GM18517 (cell line): ENCODE measurements around the gene VEPH1.

Source experiments
- ATAC-seq: cut with Tn5 transposase; IDR thresholded peaks from one replicate; pipeline ENCODE4 v1.9.1; 2021; ENCODE audit warnings: mild to moderate bottlenecking, moderate library complexity; ENCODE audit not compliant: unreplicated experiment

The VEPH1 gene

DNA sequence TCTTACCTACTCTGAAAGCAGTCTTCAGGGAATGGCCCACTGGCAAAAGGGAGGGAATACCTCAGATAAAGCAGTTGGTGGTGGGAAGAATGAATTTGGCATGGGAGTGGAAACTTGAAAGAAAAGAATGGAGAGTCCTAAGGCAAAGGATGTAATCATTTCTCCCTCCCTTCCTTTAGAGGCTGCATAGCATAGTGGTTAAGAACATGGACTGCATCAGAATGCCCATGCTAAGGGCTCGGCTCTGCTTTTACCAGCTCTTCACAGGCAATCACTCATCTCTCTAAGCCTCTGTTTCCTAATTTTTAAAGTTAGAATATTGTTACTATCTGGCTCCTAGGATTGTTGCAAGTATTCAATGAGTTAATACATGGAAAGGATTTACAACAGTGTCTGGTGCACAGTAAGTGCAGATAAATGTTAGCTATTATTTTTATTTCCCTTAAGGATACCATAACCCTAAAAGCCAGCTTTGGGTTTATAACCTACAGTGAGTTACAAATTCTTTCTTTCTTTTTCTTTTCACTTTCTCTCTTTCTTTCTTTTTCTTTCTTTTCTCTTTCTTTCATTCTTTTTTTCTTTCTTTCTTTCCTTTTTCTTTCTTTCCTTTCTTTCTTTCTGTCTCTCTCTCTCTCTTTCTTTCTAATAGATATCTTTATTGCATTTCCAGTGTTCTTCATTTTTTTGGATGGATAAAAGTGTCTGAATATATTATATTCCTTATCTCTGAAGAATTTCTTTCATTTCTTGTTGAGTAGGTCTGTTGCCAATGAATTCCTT, 23.6 kb downstream of the VEPH1 start:
- no peak for ATAC-seq

GRCh38 chr3:157477441-157477840, 25.8 kb downstream of the VEPH1 start:
- ATAC-seq = no peak

DNA sequence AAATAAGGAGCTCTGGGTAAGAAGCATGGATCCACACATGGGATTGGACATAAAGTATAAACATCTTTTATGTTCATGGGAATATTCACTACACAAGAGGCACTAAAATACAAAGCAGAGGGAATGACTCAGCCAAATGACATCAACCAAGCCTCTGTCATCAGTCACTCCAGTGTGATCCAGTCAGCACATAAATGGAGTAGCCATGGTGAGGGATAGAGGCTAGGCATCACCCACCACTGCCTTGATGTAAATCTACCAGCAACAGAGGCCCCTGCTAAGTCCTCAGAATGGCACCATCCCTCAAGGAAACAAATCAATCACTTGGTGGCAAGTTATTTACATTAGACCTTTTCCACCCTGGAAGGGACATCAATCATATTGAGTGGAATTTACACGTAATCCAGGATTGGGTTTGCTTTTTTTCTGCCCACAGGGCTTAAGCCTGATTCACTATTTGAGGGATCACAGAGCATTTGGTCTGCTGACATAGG, 27.2 kb downstream of the VEPH1 start:
- no peak for ATAC-seq

DNA sequence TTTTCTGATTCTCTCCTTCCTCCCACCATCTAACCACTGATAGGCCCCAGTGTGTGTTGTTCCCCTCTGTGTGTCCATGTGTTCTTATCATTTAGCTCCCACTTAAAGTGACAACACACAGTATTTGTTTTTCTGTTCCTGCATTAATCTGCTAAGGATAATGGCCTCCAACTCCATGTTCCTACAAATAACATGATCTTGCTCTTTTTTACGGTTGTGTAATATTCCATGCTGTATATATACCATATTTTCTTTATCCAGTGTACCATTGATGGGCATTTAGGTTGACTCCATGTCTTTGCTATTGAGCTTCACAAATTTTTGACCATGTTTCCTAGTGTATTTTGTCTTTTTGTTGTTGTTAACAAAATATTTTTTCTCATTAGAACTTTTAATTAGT, 30.6 kb downstream of the VEPH1 start:
- ATAC-seq = no peak

- ATAC-seq = no peak
Observed at GRCh38 chr3:157471064-157471463, 32.2 kb downstream of the VEPH1 start.

DNA sequence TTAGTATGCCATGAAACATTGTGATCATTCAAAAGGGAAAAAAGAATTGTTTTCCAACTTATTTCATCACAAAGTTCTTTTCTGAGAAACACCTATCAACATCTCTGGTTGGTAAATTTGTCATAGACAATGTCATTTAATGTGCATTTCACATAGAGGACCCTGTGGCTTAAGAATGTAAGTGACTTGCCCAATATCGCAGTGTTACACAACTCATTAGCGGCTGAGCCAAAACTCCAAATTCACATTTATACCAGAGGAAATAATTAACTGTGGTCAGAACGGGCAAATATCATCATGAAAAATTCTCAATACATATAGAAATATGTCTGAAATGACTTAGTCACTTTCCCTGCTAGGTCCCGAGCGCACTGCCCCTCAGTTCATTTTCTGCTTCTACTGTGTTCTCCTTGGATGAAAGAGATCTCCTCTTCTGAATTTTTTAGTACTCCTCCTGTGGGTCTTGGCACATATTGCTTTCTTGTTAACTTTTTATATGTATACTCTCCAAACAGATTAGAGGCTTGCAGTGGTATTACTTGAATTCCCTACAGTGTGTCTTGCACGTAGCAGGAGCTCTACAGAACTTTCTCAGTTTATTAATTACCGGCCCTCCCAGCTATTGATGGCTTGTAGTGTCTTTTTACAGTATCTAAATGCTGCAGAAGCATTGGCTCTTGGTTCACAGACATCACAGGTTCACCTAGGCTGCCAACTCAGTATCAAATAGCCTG, 33.5 kb downstream of the VEPH1 start:
- no peak for ATAC-seq

DNA sequence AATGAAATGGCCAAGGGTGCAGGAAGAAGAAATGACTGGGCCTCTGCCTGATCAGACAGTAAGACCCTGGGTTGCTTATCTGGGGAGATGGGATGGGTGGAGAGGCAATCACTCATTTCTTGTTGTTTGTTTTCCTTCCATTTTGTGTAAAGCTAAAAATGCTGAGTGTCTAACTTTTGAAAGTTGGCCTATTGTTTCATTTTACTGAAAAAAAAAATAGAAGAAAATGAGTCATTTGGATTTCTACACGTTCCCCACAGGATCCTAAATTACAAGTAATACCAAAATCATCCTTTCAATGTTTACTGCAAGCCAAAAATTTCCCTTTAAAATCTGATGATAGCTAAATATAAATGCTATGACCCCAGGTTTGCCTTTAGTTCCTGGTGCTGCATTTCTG, 36.0 kb downstream of the VEPH1 start:
- no peak for ATAC-seq

GRCh38 chr3:157465741-157466140, 37.5 kb downstream of the VEPH1 start:
- ATAC-seq = no peak

DNA sequence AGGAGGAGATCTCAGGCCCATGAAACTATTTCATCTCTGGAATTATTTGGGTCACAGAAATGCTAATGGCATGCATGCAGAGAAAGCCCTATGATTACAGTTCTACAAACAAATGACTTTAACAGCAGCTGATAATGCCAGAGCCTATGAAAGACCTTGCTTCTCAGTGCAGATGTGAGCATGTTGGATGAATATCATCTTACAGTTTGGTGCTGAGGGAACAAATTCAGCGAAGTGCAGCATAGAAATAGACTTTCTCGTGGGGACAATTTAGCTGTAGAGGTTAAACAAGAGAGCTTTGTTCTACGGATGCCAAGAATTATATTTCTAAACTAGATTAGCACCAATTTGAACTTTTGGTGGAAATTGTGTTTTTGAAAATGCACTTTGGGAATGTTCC, 38.9 kb downstream of the VEPH1 start:
- ATAC-seq = no peak

GRCh38 chr3:157463816-157464215, 39.4 kb downstream of the VEPH1 start:
- ATAC-seq = no peak

- ATAC-seq = no peak
Observed at GRCh38 chr3:157460253-157460652, 43.0 kb downstream of the VEPH1 start.

GRCh38 chr3:157459706-157460105, 43.5 kb downstream of the VEPH1 start:
- no peak for ATAC-seq

- ATAC-seq = no peak
Observed at GRCh38 chr3:157453824-157454223, 49.4 kb downstream of the VEPH1 start.

GRCh38 chr3:157452097-157452496, 51.1 kb downstream of the VEPH1 start:
- no peak for ATAC-seq

DNA sequence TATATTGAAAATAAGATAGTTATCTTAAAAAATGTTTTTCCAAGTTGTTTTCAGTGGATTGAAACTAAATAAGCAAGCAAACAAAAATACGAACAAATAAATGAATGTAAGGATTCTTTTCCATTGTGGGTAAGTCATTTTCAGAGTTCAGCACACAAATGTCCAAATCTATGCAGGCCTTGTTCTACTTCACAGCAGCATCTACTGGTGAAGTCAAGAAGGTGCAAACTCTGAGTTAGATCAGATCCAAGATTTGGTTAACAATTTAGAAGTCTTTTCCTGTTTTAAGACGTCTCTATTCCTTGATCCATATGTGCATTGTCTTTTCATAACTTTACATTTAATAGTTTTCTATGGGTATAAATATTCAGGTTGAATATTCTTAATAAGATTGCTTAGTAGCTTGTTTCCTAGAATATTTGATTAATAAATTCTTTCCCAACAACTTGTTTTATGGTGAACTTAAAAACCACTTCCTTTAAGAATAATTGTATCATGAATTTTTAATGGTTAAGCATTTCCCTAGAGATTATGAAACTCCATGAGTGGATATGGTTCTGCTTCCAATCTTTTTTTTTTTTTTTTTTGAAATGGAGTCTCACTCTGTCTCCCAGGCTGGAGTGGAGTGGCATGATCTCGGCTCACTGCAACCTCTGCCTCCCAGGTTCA, 56.1 kb downstream of the VEPH1 start:
- no peak for ATAC-seq

DNA sequence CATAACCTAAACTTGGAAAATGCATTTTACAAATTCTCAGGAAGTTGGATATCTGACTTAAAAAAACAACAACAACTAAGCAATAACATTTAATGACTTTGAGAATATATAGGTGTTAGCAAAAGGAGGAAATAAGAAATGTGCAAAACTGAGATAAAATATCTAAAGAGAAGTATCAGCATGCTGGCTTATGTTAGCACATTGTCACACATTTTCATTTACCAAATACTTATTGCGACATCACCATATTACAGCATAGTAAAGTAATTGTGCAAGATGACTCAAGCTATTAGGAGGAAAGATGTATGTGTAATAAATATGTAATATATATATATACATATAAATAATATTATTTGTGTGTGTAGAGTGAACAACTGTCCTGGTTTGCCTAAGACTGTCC, 57.4 kb downstream of the VEPH1 start:
- ATAC-seq = no peak

- no peak for ATAC-seq
Observed at GRCh38 chr3:157444797-157445184, 58.4 kb downstream of the VEPH1 start.

GRCh38 chr3:157443905-157444796, 59.1 kb downstream of the VEPH1 start:
- ATAC-seq = no peak

DNA sequence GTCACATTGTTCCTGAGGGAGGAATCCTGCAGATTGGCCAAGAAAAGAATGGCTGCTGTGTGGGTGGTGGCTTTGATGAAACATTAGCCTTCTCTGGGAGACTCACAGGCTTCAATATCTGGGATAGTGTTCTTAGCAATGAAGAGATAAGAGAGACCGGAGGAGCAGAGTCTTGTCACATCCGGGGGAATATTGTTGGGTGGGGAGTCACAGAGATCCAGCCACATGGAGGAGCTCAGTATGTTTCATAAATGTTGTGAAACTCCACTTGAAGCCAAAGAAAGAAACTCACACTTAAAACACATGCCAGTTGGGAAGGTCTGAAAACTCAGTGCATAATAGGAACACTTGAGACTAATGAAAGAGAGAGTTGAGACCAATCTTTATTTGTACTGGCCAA, 60.5 kb downstream of the VEPH1 start:
- ATAC-seq = no peak

DNA sequence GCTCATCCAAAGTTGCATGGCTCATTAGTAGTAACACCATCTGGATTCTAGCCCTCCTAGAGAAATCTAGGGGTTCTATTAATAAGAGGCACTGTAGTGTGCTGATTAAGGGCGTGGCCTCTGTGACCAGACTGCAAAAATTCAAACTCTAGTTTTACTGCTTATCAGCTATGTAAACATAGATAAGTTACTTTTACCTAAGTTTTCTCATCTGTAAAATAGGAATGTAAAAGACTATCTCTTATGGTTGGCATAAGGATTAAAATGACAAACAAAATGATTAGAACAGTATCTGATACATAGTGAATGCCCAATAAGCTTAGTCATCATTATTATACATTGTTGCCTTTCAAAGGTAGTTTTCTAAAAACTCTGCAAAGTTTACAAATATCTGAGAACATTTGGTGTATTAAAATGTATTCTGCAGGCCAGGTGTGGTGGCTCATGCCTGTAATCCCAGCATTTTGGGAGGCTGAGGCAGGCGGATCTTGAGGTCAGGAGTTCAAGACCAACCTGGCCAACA, 62.1 kb downstream of the VEPH1 start:
- no peak for ATAC-seq
